Heart right ventricle (tissue), 16 donors: ENCODE measurements around the gene CHST11. TPM values are rescaled to one million over a fixed set of nuclear protein-coding genes. Genes with fewer than 3 reads are reported as not detected.

Source experiments
- ATAC-seq, 8 donors: fragments of 200-7000 bp; cut with Tn5 transposase; one replicate each; pipeline ENCODE4 v1.9.1; 2020; ENCODE audit warnings: mild to moderate bottlenecking in 8 of 8, moderate library complexity in 8 of 8, moderate number of reproducible peaks in 1 of 8
- DNase-seq, 2 donors: peaks; one replicate each; pipeline ENCODE4 v3.0.0-alpha.2; 2020
- H3K27ac ChIP-seq, 10 donors: fragments of 200-600 bp; sonication (generic) in 2 of 10; one replicate each; pipeline versions ENCODE4 v1.5.0 to v1.8.0; 2020 to 2022; ENCODE audit warnings: mild to moderate bottlenecking in 3 of 10
- H3K27me3 ChIP-seq, 7 donors: fragments of 200-600 bp; one replicate each; pipeline ENCODE4 v1.8.0; 2021 to 2022; ENCODE audit warnings: mild to moderate bottlenecking in 2 of 7
- H3K36me3 ChIP-seq, 9 donors: fragments of 200-600 bp; sonication (generic) in 1 of 9; one replicate each; pipeline versions ENCODE4 v1.5.0 to v1.8.0; 2020 to 2022; ENCODE audit warnings: mild to moderate bottlenecking in 2 of 9
- H3K4me1 ChIP-seq, 9 donors: fragments of 200-600 bp; sonication (generic) in 1 of 9; one replicate each; pipeline versions ENCODE4 v1.5.0 to v1.8.0; 2020 to 2022; ENCODE audit warnings: mild to moderate bottlenecking in 4 of 9
- H3K4me3 ChIP-seq, 10 donors: fragments of 200-600 bp; sonication (generic) in 2 of 10; one replicate each; pipeline versions ENCODE4 v1.5.0 to v1.8.0; 2020 to 2022; ENCODE audit warnings: mild to moderate bottlenecking in 7 of 10, moderate library complexity in 2 of 10
- H3K9me3 ChIP-seq, 11 donors: fragments of 200-600 bp in 10 of 11; sonication (generic) in 2 of 11; one replicate each; pipeline versions ENCODE4 v1.5.0 to v1.8.0; 2013 to 2022; ENCODE audit warnings: mild to moderate bottlenecking in 2 of 11, control low read depth in 1 of 11, moderate library complexity in 1 of 11
- CTCF ChIP-seq, 9 donors: fragments of 200-600 bp; sonication (generic) in 2 of 9; IDR thresholded peaks; one replicate each; pipeline versions ENCODE4 v1.5.0 to v1.8.0; 2021 to 2022; ENCODE audit warnings: antibody characterized with exemption in 9 of 9, mild to moderate bottlenecking in 5 of 9, moderate library complexity in 1 of 9
- WGBS, 2 donors: extraction: QIAGEN DNeasy Blood & Tissue Kit; methylation state at CpG; one replicate each; pipeline ENCODE4 v1.1.7; 2013; ENCODE audit warnings: inconsistent platforms in 1 of 2; 5-methylcytosine and 5-hydroxymethylcytosine counted together
- intact Hi-C, 10 donors: fragments of 100-400 bp; cut with DNase I; formaldehyde crosslinking; loops; one replicate each; pipeline versions ENCODE4 v1.11.1 to v1.14.2; 2022
- polyA plus RNA-seq, 2 donors: library from polyadenylated mRNA; stranded (reverse); fragments of 200-250 nt; gene quantifications; one replicate each; pipeline ENCODE4 v1.2.3, GENCODE V29; 2013
- total RNA-seq, 10 donors: library from RNA; stranded (reverse); fragmentation: NEBNext Ultra II Directional in 3 of 10; extraction: Animal tissue kit (Norgen Biotek cat#: 25700) in 3 of 10; gene quantifications; one replicate each; pipeline versions ENCODE4 v1.2.1 to v1.2.4, GENCODE V29; 2021 to 2023
- donor health status: Arrhythmogenic right ventricular cardiomyopathy.
- donor health status: ischemic (EF 13 %, LVEDD 7.1; RV severe dilation, severe dysfunction).
- donor health status: healthy with polysubstance abuse.
- donor health status: DM: no; HTN: yes; CAD: no.
- donor health status: DM: no; HTN: no; CAD: no.
- donor health status: ischemic (EF 25% LVEDD 6.9; RV normal size, moderate dysfunction).
- donor health status: ischemic (EF 25% LVEDD 5.7; RV mildly dilated, moderate dysfunction).
- donor health status: healthy.
- donor health status: DM: yes; HTN: yes; CAD: no.
- donor health status: Ischemic cardiomyopathy.
- donor health status: ischemic (EF 35%, LVEDD 5.7; RV mildly dilated, moderate dysfunction).
- donor health status: nonischemic (EF 11% LVEDD 7.7; RV severe dilation, severe dysfunction).
- donor health status: DM: yes; HTN: yes; CAD: no.
- donor health status: PGD.
- donor health status: ischemic (EF 29% LVEDD 5.4; RV normal size, mild dysfunction).
- donor health status: nonischemic (EF 23%, LVEDD 6.1; RV moderate dilation, normal function).

Gene CHST11
- total and polyA plus RNA-seq, 12 donors, result 1.1 to 12.7 (median 4.3) TPM

GRCh38 chr12:104463368-104463767 lies 6.6 kb downstream of the CHST11 start:
- H3K36me3 ChIP-seq, result no peaks in the 10 kb centered on the region
- no peak for ATAC-seq
- peaks cover 2 to 94% (median 42%) of the 10 kb centered on the region in 9 donors for H3K4me1 ChIP-seq
- H3K4me3 ChIP-seq, result no peak overlapping the region
- WGBS, 2 donors, result 91 to 94% methylated on average over 1 of the region's 1 CpG
- H3K9me3 ChIP-seq, result no peaks in the 10 kb centered on the region
- no peaks in the 10 kb centered on the region for H3K27me3 ChIP-seq
- TF ChIP-seq CTCF (IDR thresholded peaks at IDR 0.05), result no peak
- H3K27ac ChIP-seq, result peak overlapping the region in 7 of 10 donors; percentile 2 to 95 (median 46)
- intact Hi-C loops, result no loop called here
- no peak for DNase-seq

GRCh38 chr12:104464899-104465298 lies 8.2 kb downstream of the CHST11 start:
- Histone ChIP-seq H3K27me3 (no peaks in the 10 kb centered on the region), H3K4me1 (peaks cover 2 to 99% (median 29%) of the 10 kb centered on the region in 9 donors), H3K27ac (peak overlapping the region in 2 of 10 donors; percentile 13 to 95), H3K4me3 (no peak overlapping the region), H3K36me3 (no peaks in the 10 kb centered on the region), H3K9me3 (no peaks in the 10 kb centered on the region)
- ATAC-seq (no peak), DNase-seq (no peak)
- WGBS, 2 donors, result 85 to 95% methylated on average over 3 of the region's 3 CpGs
- no peak for TF ChIP-seq CTCF (IDR thresholded peaks at IDR 0.05)
- intact Hi-C loops, result no loop called here

GRCh38 chr12:104466709-104467345 lies 10.1 kb downstream of the CHST11 start:
- H3K27me3 ChIP-seq, result no peaks in the 10 kb centered on the region
- intact Hi-C loops, result no loop called here
- ATAC-seq, result no peak
- TF ChIP-seq CTCF (IDR thresholded peaks at IDR 0.05), result no peak
- peak overlapping the region in 1 of 10 donors; percentile 38 for H3K27ac ChIP-seq
- H3K4me3 ChIP-seq, result no peak overlapping the region
- peaks cover 2 to 90% (median 16%) of the 10 kb centered on the region in 9 donors for H3K4me1 ChIP-seq
- no peaks in the 10 kb centered on the region for H3K36me3 ChIP-seq
- H3K9me3 ChIP-seq, result no peaks in the 10 kb centered on the region
- no peak for DNase-seq
- WGBS, 2 donors, result 51 to 68% methylated on average over 2 of the region's 2 CpGs

- H3K4me3 ChIP-seq, result no peak overlapping the region
- peak overlapping the region in 1 of 10 donors; percentile 38 for H3K27ac ChIP-seq
- no peak for DNase-seq
- H3K9me3 ChIP-seq, result no peaks in the 10 kb centered on the region
- H3K27me3 ChIP-seq, result no peaks in the 10 kb centered on the region
- intact Hi-C loops, result no loop called here
- WGBS, 2 donors, result 60 to 64% methylated on average over 5 of the region's 5 CpGs
- no peak for ATAC-seq
- H3K4me1 ChIP-seq, result peaks cover 2 to 85% (median 14%) of the 10 kb centered on the region in 9 donors
- H3K36me3 ChIP-seq, result no peaks in the 10 kb centered on the region
- no peak for TF ChIP-seq CTCF (IDR thresholded peaks at IDR 0.05)
Measured at GRCh38 chr12:104467346-104467837, 10.6 kb downstream of the CHST11 start.
